ENCODE data around the gene SEC14L6.
"Not testable (repeated sequence)": the region's sequence is repeated elsewhere in the genome, so short reads cannot be mapped to it uniquely, and the experiment has no call there.

Gene SEC14L6

GRCh38 chr22:30572210-30572609, 25.7 kb upstream of the SEC14L6 start:
- Histone ChIP-seq H3K4me3 (ENCODE audit: low read length) (no peak overlapping the region), H3K9me2 (replicated peaks; ENCODE audit: control insufficient read depth, low read length) (no peaks in the 10 kb centered on the region), H3K36me3 (ENCODE audit: control insufficient read depth, low read length) (peaks cover 21% of the 10 kb centered on the region), H3K27ac (ENCODE audit: low read depth, low read length) (no peak overlapping the region), H3K9me3 (ENCODE audit: control insufficient read depth, insufficient read depth, low read length) (no peaks in the 10 kb centered on the region), H3F3A (ENCODE audit: control insufficient read depth, insufficient read depth) (no peaks in the 10 kb centered on the region), H3K79me2 (ENCODE audit: control insufficient read depth, low read length) (no peaks in the 10 kb centered on the region), H3K4me2 (ENCODE audit: low read length) (no peak overlapping the region), H4K20me1 (ENCODE audit: control insufficient read depth, insufficient read depth, low read depth, low read length) (peaks cover 4% of the 10 kb centered on the region; the same call in 1 of the 2 replicates), H3K4me1 (ENCODE audit: control insufficient read depth, low read length) (no peaks in the 10 kb centered on the region), H3K27me3 (ENCODE audit: control insufficient read depth, low read length) (0 out of 2 replicates have a peak, but pooled peaks cover 3% of the 10 kb centered on the region)
- TF ChIP-seq CTCF (IDR thresholded peaks at IDR 0.05; ENCODE audit: low read depth, low read length, poor library complexity, severe bottlenecking), result no peak

GRCh38 chr22:30569674-30570202, 23.2 kb upstream of the SEC14L6 start:
- Histone ChIP-seq H3K9me2 (replicated peaks; ENCODE audit: control insufficient read depth, low read length) (no peaks in the 10 kb centered on the region), H3F3A (ENCODE audit: control insufficient read depth, insufficient read depth) (no peaks in the 10 kb centered on the region), H3K4me2 (ENCODE audit: low read length) (no peak overlapping the region), H3K4me1 (ENCODE audit: control insufficient read depth, low read length) (no peaks in the 10 kb centered on the region), H3K36me3 (ENCODE audit: control insufficient read depth, low read length) (no peaks in the 10 kb centered on the region), H3K4me3 (ENCODE audit: low read length) (no peak overlapping the region), H3K79me2 (ENCODE audit: control insufficient read depth, low read length) (no peaks in the 10 kb centered on the region), H3K27ac (ENCODE audit: low read depth, low read length) (no peak overlapping the region), H3K27me3 (ENCODE audit: control insufficient read depth, low read length) (0 out of 2 replicates have a peak, but pooled peaks cover 3% of the 10 kb centered on the region), H4K20me1 (ENCODE audit: control insufficient read depth, insufficient read depth, low read depth, low read length) (no peaks in the 10 kb centered on the region), H3K9me3 (ENCODE audit: control insufficient read depth, insufficient read depth, low read length) (no peaks in the 10 kb centered on the region)
- no peak for TF ChIP-seq CTCF (IDR thresholded peaks at IDR 0.05; ENCODE audit: low read depth, low read length, poor library complexity, severe bottlenecking)

GRCh38 chr22:30568137-30568805, 21.7 kb upstream of the SEC14L6 start:
- H3K36me3 ChIP-seq (ENCODE audit: control insufficient read depth, low read length), result no peaks in the 10 kb centered on the region
- no peaks in the 10 kb centered on the region for H3K79me2 ChIP-seq (ENCODE audit: control insufficient read depth, low read length)
- no peak overlapping the region for H3K27ac ChIP-seq (ENCODE audit: low read depth, low read length)
- no peaks in the 10 kb centered on the region for H3F3A ChIP-seq (ENCODE audit: control insufficient read depth, insufficient read depth)
- H3K9me3 ChIP-seq (ENCODE audit: control insufficient read depth, insufficient read depth, low read length), result no peaks in the 10 kb centered on the region
- no peak for TF ChIP-seq CTCF (IDR thresholded peaks at IDR 0.05; ENCODE audit: low read depth, low read length, poor library complexity, severe bottlenecking)
- no peak for TF ChIP-seq EZH2phosphoT487 (IDR thresholded peaks at IDR 0.05; ENCODE audit: borderline replicate concordance, low read length)
- H4K20me1 ChIP-seq (ENCODE audit: control insufficient read depth, insufficient read depth, low read depth, low read length), result no peaks in the 10 kb centered on the region
- H3K4me1 ChIP-seq (ENCODE audit: control insufficient read depth, low read length), result no peaks in the 10 kb centered on the region
- 0 out of 2 replicates have a peak, but pooled peaks cover 3% of the 10 kb centered on the region for H3K27me3 ChIP-seq (ENCODE audit: control insufficient read depth, low read length)
- H3K4me3 ChIP-seq (ENCODE audit: low read length), result no peak overlapping the region
- H3K4me2 ChIP-seq (ENCODE audit: low read length), result no peak overlapping the region
- no peaks in the 10 kb centered on the region for H3K9me2 ChIP-seq (replicated peaks; ENCODE audit: control insufficient read depth, low read length)

GRCh38 chr22:30567277-30567676, 20.7 kb upstream of the SEC14L6 start:
- H3K9me2 ChIP-seq (replicated peaks; ENCODE audit: control insufficient read depth, low read length); H3K79me2 ChIP-seq (ENCODE audit: control insufficient read depth, low read length); H3K27me3 ChIP-seq (ENCODE audit: control insufficient read depth, low read length); H3K4me3 ChIP-seq (ENCODE audit: low read length); H3F3A ChIP-seq (ENCODE audit: control insufficient read depth, insufficient read depth); H3K9me3 ChIP-seq (ENCODE audit: control insufficient read depth, insufficient read depth, low read length); H3K36me3 ChIP-seq (ENCODE audit: control insufficient read depth, low read length); H3K27ac ChIP-seq (ENCODE audit: low read depth, low read length); H3K4me2 ChIP-seq (ENCODE audit: low read length); H4K20me1 ChIP-seq (ENCODE audit: control insufficient read depth, insufficient read depth, low read depth, low read length); H3K4me1 ChIP-seq (ENCODE audit: control insufficient read depth, low read length): not testable (repeated sequence)

Measured in DOHH2 (cell line).